Brain microvascular endothelial cell (primary cell): ENCODE results near the gene SP5.
"Not testable (repeated sequence)": the region's sequence is repeated elsewhere in the genome, so short reads cannot be mapped to it uniquely, and the experiment has no call there.

ENCODE experiments used
- DNase-seq: peaks from one replicate; pipeline ENCODE4 v3.0.0-alpha.2; 2020
- H3K27ac ChIP-seq: fragments of 250-450 bp; sonication (Bioruptor Pico); 2 replicates; pipeline ENCODE4 v1.5.1; 2020; ENCODE audit warnings: mild to moderate bottlenecking, moderate library complexity
- H3K27me3 ChIP-seq: fragments of 250-450 bp; sonication (Bioruptor Pico); replicated peaks from 2 replicates; pipeline ENCODE4 v1.5.1; 2020; ENCODE audit warnings: mild to moderate bottlenecking
- H3K36me3 ChIP-seq: fragments of 250-450 bp; sonication (Bioruptor Pico); replicated peaks from 2 replicates; pipeline ENCODE4 v1.5.1; 2020; ENCODE audit warnings: mild to moderate bottlenecking
- H3K4me3 ChIP-seq: 2 replicates; pipeline ENCODE4 v1.5.1; 2011; ENCODE audit warnings: low read depth, mild to moderate bottlenecking, control low read depth, low read length, moderate library complexity
- CTCF ChIP-seq: IDR thresholded peaks from 2 replicates; pipeline ENCODE4 v1.5.1; 2011; ENCODE audit warnings: low read depth, mild to moderate bottlenecking, moderate library complexity, low read length, control low read depth, inconsistent platforms; ENCODE audit errors: missing control alignments
- in situ Hi-C: cut with HindIII; loops from 2 replicates; pipeline ENCODE4 v1.10.0; 2017; ENCODE audit warnings: low sequenced_read_pairs, low pct_ligation_motif_present

Gene SP5

GRCh38 chr2:170743530-170744239 lies 28.5 kb downstream of the SP5 start:
- Histone ChIP-seq H3K27ac (no peak overlapping the region), H3K4me3 (no peak overlapping the region), H3K27me3 (no peaks in the 10 kb centered on the region), H3K36me3 (no peaks in the 10 kb centered on the region)
- in situ Hi-C loops, result no loop called here
- no peak for TF ChIP-seq CTCF
- DNase-seq, result no peak

GRCh38 chr2:170744248-170745002 lies 29.3 kb downstream of the SP5 start:
- no peak overlapping the region for H3K4me3 ChIP-seq
- no peak for DNase-seq
- no peak overlapping the region for H3K27ac ChIP-seq
- TF ChIP-seq CTCF, result no peak
- H3K27me3 ChIP-seq, result no peaks in the 10 kb centered on the region
- H3K36me3 ChIP-seq, result no peaks in the 10 kb centered on the region
- in situ Hi-C loops, result no loop called here

GRCh38 chr2:170745305-170745704 lies 30.2 kb downstream of the SP5 start:
- Histone ChIP-seq H3K36me3 (no peaks in the 10 kb centered on the region), H3K4me3 (no peak overlapping the region), H3K27me3 (no peaks in the 10 kb centered on the region), H3K27ac (no peak overlapping the region)
- DNase-seq, result no peak
- TF ChIP-seq CTCF, result no peak
- in situ Hi-C loops, result no loop called here

- H3K27ac ChIP-seq, result no peak overlapping the region
- TF ChIP-seq CTCF, result no peak
- H3K27me3 ChIP-seq, result no peaks in the 10 kb centered on the region
- H3K4me3 ChIP-seq, result no peak overlapping the region
- no peaks in the 10 kb centered on the region for H3K36me3 ChIP-seq
- in situ Hi-C loops, result no loop called here
- DNase-seq, result peak; percentile 70
Observed at GRCh38 chr2:170747921-170748320, 32.8 kb downstream of the SP5 start.

- H3K27ac ChIP-seq, H3K36me3 ChIP-seq, H3K4me3 ChIP-seq, in situ Hi-C loops, H3K27me3 ChIP-seq, DNase-seq: not testable (repeated sequence)
Observed at GRCh38 chr2:170751555-170751954, 36.4 kb downstream of the SP5 start.

- no peak for DNase-seq
- no peak overlapping the region for H3K27ac ChIP-seq
- H3K4me3 ChIP-seq, result no peak overlapping the region
- no peaks in the 10 kb centered on the region for H3K27me3 ChIP-seq
- in situ Hi-C loops, result no loop called here
- TF ChIP-seq CTCF, result no peak
- no peaks in the 10 kb centered on the region for H3K36me3 ChIP-seq
Observed at GRCh38 chr2:170761572-170761971, 46.4 kb downstream of the SP5 start.
